WTC11 (cell line): Measurements from ENCODE around the gene BAG3. TPM values are rescaled to one million over a fixed set of nuclear protein-coding genes. Genes with fewer than 3 reads are reported as not detected.
"Not testable (repeated sequence)": the region's sequence is repeated elsewhere in the genome, so short reads cannot be mapped to it uniquely, and the experiment has no call there.

Source experiments
- ATAC-seq: fragments of 200-7000 bp; cut with Tn5 transposase; 2 replicates; pipeline ENCODE4 v1.10.0; 2021; ENCODE audit warnings: mild to moderate bottlenecking, moderate library complexity
- CTCF ChIA-PET: fragments of 300-600 bp; sonication (Branson Sonifier 250); formaldehyde crosslinking; loops from one replicate; lab custom pipeline; 2021; ENCODE audit warnings: antibody characterized with exemption; lab: Charles Lee
- POLR2A ChIA-PET: fragments of 350-600 bp; sonication (Branson Sonifier 250); formaldehyde crosslinking; loops from one replicate; lab custom pipeline; 2021; ENCODE audit warnings: antibody characterized with exemption; lab: Charles Lee
- DNase-seq: peaks from one replicate; pipeline ENCODE4 v3.0.0; 2021; ENCODE audit warnings: low spot score
- H3K27ac Mint-ChIP-seq: 2 replicates; pipeline ENCODE4 v1.8.0; 2021; ENCODE audit warnings: mixed read lengths
- H3K27me3 Mint-ChIP-seq: 2 replicates; pipeline ENCODE4 v1.8.0; 2021; ENCODE audit warnings: low read depth, mild to moderate bottlenecking, moderate library complexity, mixed read lengths
- H3K36me3 Mint-ChIP-seq: 2 replicates; pipeline ENCODE4 v1.8.0; 2021; ENCODE audit warnings: mixed read lengths
- H3K4me1 Mint-ChIP-seq: 2 replicates; pipeline ENCODE4 v1.8.0; 2022; ENCODE audit warnings: mixed read lengths
- H3K4me3 Mint-ChIP-seq: 2 replicates; pipeline ENCODE4 v1.8.0; 2021; ENCODE audit warnings: mild to moderate bottlenecking, moderate library complexity, mixed read lengths
- H3K9me3 Mint-ChIP-seq: 2 replicates; pipeline ENCODE4 v1.8.0; 2021; ENCODE audit warnings: mixed read lengths
- ETV6 ChIP-seq: sonication (generic); formaldehyde crosslinking; IDR thresholded peaks from 2 replicates; pipeline ENCODE4 v1.8.1; 2022; ENCODE audit warnings: mild to moderate bottlenecking, missing genetic modification reagents
- MYBL2 ChIP-seq: sonication (generic); formaldehyde crosslinking; IDR thresholded peaks from 2 replicates; pipeline ENCODE4 v1.8.1; 2023; ENCODE audit warnings: mild to moderate bottlenecking, moderate library complexity, missing genetic modification reagents
- NR3C1 ChIP-seq: sonication (generic); formaldehyde crosslinking; conservative IDR thresholded peaks from 2 replicates; pipeline ENCODE4 v1.8.1; 2023; ENCODE audit warnings: low read depth, mild to moderate bottlenecking, missing genetic modification reagents
- SMAD4 ChIP-seq: sonication (generic); formaldehyde crosslinking; IDR thresholded peaks from 2 replicates; pipeline ENCODE4 v1.8.0; 2022; ENCODE audit warnings: mild to moderate bottlenecking, missing genetic modification reagents
- TP53 ChIP-seq: sonication (generic); formaldehyde crosslinking; IDR thresholded peaks from 2 replicates; pipeline ENCODE4 v1.8.1; 2023; ENCODE audit warnings: mild to moderate bottlenecking, missing genetic modification reagents
- ZBTB21 ChIP-seq: sonication (generic); formaldehyde crosslinking; IDR thresholded peaks from 2 replicates; pipeline ENCODE4 v1.8.1; 2023; ENCODE audit warnings: mild to moderate bottlenecking, missing genetic modification reagents, borderline replicate concordance
- ZNF671 ChIP-seq: fragments of 250-450 bp; sonication (Bioruptor Pico); IDR thresholded peaks from 2 replicates; pipeline ENCODE4 v1.8.0; 2021; ENCODE audit warnings: mild to moderate bottlenecking
- total RNA-seq: library from RNA; stranded (reverse); gene quantifications from 3 replicates; pipeline ENCODE4 v1.2.3, GENCODE V29; 2021
- TF ChIP-seq, protein P1 (sequence below): sonication (generic); formaldehyde crosslinking; IDR thresholded peaks from 2 replicates; pipeline ENCODE4 v1.8.1; 2023; ENCODE audit warnings: mild to moderate bottlenecking, missing genetic modification reagents, moderate library complexity
- TF ChIP-seq, protein P2 (sequence below): sonication (generic); formaldehyde crosslinking; IDR thresholded peaks from 2 replicates; pipeline ENCODE4 v1.8.1; 2023; ENCODE audit warnings: mild to moderate bottlenecking, missing genetic modification reagents
- TF ChIP-seq, protein P3 (sequence below): sonication (generic); formaldehyde crosslinking; IDR thresholded peaks from 2 replicates; pipeline ENCODE4 v1.8.0; 2022; ENCODE audit warnings: mild to moderate bottlenecking, missing genetic modification reagents
- TF ChIP-seq, protein P4 (sequence below): sonication (generic); formaldehyde crosslinking; IDR thresholded peaks from 2 replicates; pipeline ENCODE4 v1.8.1; 2022; ENCODE audit warnings: missing genetic modification reagents, borderline replicate concordance
- TF ChIP-seq, protein P5 (sequence below): sonication (generic); formaldehyde crosslinking; IDR thresholded peaks from 2 replicates; pipeline ENCODE4 v1.8.0; 2023; ENCODE audit warnings: mild to moderate bottlenecking, missing genetic modification reagents

The BAG3 gene
- total RNA-seq, 1 experiment from 2014 or later: 15.7 TPM

DNA sequence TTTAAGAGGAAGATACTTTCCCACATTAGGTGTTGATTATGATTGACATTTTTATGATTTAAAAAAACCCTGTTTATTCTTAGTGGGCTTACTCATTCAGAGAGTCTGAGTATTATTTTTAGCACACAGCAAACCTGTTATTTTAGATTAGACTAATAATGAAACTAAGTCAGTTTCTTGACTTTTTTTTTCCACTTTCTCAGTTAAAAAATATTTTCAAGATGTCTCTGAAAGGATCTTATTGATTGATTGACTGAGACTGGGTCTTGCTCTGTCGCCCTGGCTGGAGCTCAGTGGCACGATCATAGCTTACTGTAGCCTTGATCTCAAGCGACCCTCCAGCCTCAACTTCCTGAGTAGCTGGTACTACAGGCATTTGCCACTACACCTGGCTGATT, 54.3 kb downstream of the BAG3 start:
- TF ChIP-seq NR3C1 (CRISPR knock-in tag) (no peak), ZNF671 (CRISPR knock-in tag) (no peak), TP53 (CRISPR knock-in tag) (no peak)
- H3K4me1 Mint-ChIP-seq: peaks cover 24% of the 10 kb centered on the region
- H3K27ac Mint-ChIP-seq: no peak overlapping the region
- no peaks in the 10 kb centered on the region; the same call in 1 of the 2 replicates for H3K27me3 Mint-ChIP-seq
- no peak for DNase-seq
- ChIA-PET CTCF (interaction anchor here (2.3 kb wide), 1 partner anchor 18 kb away, joined by 7 read pairs; no protein-coding TSS in a partner anchor), POLR2A (no interaction called here)
- ATAC-seq: no peak
- peaks cover 26% of the 10 kb centered on the region for H3K36me3 Mint-ChIP-seq
- H3K4me3 Mint-ChIP-seq: no peak overlapping the region
- peaks cover 32% of the 10 kb centered on the region for H3K9me3 Mint-ChIP-seq

DNA sequence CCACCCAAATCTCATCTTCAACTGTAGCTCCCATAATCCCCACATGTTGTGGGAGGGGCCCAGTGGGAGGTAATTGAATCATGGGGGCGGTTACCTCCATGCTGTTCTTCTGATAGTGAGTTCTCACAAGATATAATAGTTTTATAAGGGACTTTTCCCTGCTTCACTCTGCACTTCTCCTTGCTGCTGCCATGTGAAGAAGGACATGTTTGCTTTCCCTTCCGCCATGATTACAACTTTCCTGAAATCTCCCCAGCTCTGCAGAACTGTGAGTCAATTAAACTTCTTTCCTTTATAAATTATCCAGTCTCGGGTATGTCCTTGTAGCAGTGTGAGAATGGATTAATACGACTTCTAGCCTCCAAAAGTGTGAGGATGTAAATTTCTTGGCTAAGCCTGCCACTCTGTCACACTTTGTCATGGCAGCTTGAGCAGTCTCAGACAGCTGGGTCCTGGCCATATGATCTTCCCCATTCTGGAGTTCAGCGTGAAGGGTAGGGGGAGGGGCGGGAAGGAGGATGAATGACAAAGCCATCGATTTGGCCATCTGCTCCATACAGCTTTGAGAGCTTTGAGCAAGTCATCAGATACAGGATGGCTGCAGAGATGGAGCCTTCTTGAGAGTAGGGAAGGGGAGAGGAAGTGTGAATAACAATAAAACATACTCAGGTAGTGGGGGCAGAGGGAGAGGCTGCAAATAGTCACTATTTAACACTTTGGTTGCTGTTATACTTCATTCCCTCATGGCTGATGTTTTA, 55.5 kb downstream of the BAG3 start:
- POLR2A ChIA-PET: interaction anchor here (0.6 to 1.1 kb wide), 3 partner anchors 17 to 26 kb away, joined by 3 to 8 read pairs (median 3); no protein-coding TSS in a partner anchor
- H3K36me3 Mint-ChIP-seq: peaks cover 35% of the 10 kb centered on the region
- no peaks in the 10 kb centered on the region; the same call in 1 of the 2 replicates for H3K27me3 Mint-ChIP-seq
- CTCF ChIA-PET: interaction anchor here (1.4 to 2.3 kb wide), 3 partner anchors 19 to 62 kb away, joined by 3 to 7 read pairs (median 4); no protein-coding TSS in a partner anchor
- no peak overlapping the region for H3K4me3 Mint-ChIP-seq
- TF ChIP-seq, protein P1, sequence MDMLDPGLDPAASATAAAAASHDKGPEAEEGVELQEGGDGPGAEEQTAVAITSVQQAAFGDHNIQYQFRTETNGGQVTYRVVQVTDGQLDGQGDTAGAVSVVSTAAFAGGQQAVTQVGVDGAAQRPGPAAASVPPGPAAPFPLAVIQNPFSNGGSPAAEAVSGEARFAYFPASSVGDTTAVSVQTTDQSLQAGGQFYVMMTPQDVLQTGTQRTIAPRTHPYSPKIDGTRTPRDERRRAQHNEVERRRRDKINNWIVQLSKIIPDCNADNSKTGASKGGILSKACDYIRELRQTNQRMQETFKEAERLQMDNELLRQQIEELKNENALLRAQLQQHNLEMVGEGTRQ (CRISPR knock-in tag): peak; percentile 8; the same call in 1 of the 2 replicates
- TF ChIP-seq SMAD4 (no peak), ETV6 (CRISPR knock-in tag) (0 out of 2 replicates have a peak, but pooled peaks have one; percentile 29), ZBTB21 (no peak), MYBL2 (CRISPR knock-in tag) (no peak)
- TF ChIP-seq, protein P2, sequence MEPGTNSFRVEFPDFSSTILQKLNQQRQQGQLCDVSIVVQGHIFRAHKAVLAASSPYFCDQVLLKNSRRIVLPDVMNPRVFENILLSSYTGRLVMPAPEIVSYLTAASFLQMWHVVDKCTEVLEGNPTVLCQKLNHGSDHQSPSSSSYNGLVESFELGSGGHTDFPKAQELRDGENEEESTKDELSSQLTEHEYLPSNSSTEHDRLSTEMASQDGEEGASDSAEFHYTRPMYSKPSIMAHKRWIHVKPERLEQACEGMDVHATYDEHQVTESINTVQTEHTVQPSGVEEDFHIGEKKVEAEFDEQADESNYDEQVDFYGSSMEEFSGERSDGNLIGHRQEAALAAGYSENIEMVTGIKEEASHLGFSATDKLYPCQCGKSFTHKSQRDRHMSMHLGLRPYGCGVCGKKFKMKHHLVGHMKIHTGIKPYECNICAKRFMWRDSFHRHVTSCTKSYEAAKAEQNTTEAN (CRISPR knock-in tag): no peak
- TF ChIP-seq, protein P3, sequence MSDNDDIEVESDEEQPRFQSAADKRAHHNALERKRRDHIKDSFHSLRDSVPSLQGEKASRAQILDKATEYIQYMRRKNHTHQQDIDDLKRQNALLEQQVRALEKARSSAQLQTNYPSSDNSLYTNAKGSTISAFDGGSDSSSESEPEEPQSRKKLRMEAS (CRISPR knock-in tag): no peak
- TF ChIP-seq, protein P4, sequence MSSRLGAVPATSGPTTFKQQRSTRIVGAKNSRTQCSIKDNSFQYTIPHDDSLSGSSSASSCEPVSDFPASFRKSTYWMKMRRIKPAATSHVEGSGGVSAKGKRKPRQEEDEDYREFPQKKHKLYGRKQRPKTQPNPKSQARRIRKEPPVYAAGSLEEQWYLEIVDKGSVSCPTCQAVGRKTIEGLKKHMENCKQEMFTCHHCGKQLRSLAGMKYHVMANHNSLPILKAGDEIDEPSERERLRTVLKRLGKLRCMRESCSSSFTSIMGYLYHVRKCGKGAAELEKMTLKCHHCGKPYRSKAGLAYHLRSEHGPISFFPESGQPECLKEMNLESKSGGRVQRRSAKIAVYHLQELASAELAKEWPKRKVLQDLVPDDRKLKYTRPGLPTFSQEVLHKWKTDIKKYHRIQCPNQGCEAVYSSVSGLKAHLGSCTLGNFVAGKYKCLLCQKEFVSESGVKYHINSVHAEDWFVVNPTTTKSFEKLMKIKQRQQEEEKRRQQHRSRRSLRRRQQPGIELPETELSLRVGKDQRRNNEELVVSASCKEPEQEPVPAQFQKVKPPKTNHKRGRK (CRISPR knock-in tag): no peak
- TF ChIP-seq, protein P5, sequence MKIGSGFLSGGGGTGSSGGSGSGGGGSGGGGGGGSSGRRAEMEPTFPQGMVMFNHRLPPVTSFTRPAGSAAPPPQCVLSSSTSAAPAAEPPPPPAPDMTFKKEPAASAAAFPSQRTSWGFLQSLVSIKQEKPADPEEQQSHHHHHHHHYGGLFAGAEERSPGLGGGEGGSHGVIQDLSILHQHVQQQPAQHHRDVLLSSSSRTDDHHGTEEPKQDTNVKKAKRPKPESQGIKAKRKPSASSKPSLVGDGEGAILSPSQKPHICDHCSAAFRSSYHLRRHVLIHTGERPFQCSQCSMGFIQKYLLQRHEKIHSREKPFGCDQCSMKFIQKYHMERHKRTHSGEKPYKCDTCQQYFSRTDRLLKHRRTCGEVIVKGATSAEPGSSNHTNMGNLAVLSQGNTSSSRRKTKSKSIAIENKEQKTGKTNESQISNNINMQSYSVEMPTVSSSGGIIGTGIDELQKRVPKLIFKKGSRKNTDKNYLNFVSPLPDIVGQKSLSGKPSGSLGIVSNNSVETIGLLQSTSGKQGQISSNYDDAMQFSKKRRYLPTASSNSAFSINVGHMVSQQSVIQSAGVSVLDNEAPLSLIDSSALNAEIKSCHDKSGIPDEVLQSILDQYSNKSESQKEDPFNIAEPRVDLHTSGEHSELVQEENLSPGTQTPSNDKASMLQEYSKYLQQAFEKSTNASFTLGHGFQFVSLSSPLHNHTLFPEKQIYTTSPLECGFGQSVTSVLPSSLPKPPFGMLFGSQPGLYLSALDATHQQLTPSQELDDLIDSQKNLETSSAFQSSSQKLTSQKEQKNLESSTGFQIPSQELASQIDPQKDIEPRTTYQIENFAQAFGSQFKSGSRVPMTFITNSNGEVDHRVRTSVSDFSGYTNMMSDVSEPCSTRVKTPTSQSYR (CRISPR knock-in tag): no peak
- H3K9me3 Mint-ChIP-seq: peaks cover 41% of the 10 kb centered on the region
- no peak for DNase-seq
- peaks cover 18% of the 10 kb centered on the region for H3K4me1 Mint-ChIP-seq
- ATAC-seq: peak; percentile 87
- H3K27ac Mint-ChIP-seq: 0 out of 2 replicates have a peak overlapping the region, but pooled peaks have one; percentile 17

DNA sequence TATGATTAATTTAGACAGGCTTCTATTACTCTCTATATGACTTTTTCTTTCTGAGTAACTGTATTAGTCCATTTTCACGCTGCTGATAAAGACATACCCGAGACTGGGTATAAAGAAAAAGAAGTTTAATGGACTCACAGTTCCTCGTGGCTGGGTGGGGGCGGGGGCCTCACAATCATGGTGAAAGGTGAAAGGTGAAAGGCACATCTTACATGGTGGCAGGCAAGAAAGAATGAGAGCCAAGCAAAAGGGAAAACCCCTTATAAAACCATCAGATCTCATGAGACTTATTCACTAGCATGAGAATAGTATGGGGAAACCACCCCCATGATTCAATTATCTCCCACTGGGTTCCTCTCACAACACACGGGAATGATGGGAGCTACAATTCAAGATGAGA, 56.2 kb downstream of the BAG3 start:
- H3K4me3 Mint-ChIP-seq, H3K27ac Mint-ChIP-seq, ATAC-seq, DNase-seq, H3K27me3 Mint-ChIP-seq: not testable (repeated sequence)
- POLR2A ChIA-PET: interaction anchor here (1.0 to 1.1 kb wide), 2 partner anchors 18 to 20 kb away, joined by 3 to 8 read pairs; no protein-coding TSS in a partner anchor
- CTCF ChIA-PET: interaction anchor here (1.4 to 2.3 kb wide), 3 partner anchors 20 to 63 kb away, joined by 3 to 7 read pairs (median 4); no protein-coding TSS in a partner anchor
- peaks cover 38% of the 10 kb centered on the region for H3K36me3 Mint-ChIP-seq
- peaks cover 12% of the 10 kb centered on the region for H3K4me1 Mint-ChIP-seq
- H3K9me3 Mint-ChIP-seq: peaks cover 44% of the 10 kb centered on the region

DNA sequence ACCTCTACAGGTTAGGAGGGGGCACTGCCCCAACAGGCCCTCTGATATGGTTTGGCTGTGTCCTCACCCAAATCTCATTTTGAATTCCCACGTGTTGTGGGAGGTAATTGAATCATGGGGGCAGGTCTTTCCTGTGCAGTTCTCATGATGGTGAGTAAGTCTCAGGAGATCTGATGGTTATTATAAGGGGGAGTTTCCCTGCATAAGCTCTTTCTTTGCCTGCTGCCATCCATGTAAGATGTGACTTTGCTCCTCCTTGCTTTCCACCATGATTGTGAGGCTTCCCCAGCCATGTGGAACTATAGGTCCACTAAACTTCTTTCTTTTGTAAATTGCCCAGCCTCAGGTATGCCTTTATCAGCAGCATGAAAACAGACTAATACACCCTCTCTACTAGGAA, 59.8 kb downstream of the BAG3 start:
- POLR2A ChIA-PET, CTCF ChIA-PET, ATAC-seq, H3K4me3 Mint-ChIP-seq, H3K27me3 Mint-ChIP-seq, H3K27ac Mint-ChIP-seq, DNase-seq: not testable (repeated sequence)
- peaks cover 15% of the 10 kb centered on the region for H3K4me1 Mint-ChIP-seq
- peaks cover 37% of the 10 kb centered on the region for H3K36me3 Mint-ChIP-seq
- H3K9me3 Mint-ChIP-seq: peaks cover 43% of the 10 kb centered on the region
